Measurements from ENCODE around the gene PTCD2. TPM values are rescaled to one million over a fixed set of nuclear protein-coding genes. Genes with fewer than 3 reads are reported as not detected.

PTCD2 gene
- total and polyA plus RNA-seq, 2 donors (not counting 3 experiments of a cell fraction or from before 2014, with no cell fraction given) = 4.3 to 6.7 TPM

DNA sequence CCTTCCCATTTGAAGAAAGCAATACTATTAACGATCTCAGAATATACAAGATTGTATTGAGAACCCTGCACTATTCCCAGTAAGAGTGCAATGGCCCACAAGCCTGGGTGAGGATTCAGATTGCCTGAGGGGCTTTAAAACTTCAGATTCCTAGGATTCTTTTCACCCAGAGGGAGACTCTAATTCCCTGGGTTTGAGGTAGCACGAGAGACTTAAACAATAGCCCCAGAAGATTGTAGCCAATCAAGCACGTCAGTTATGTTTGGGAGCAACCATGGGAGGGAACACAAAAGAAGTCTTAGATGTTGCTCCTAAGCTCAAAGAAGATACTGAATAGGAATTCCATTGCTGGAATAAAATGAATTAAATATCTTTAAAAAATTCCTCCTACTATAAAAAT is 18.0 kb upstream of the PTCD2 start:
- DNase-seq (ENCODE audit: low read depth, low spot score) (no peak), FAIRE-seq (no peak)
- intact Hi-C loops (cut with micrococcal nuclease) (no loop called here), dilution Hi-C loops (cut with MboI; ENCODE audit: extremely low pct_ligation_motif_present, low sequenced_read_pairs) (no loop called here)
- no peak overlapping the region for H2AFZ ChIP-seq (ENCODE audit: low read depth, low read length)
- H3K4me2 ChIP-seq (ENCODE audit: insufficient read depth, low read length) = no peak overlapping the region
- peaks cover 1% of the 10 kb centered on the region for H3K4me1 ChIP-seq (ENCODE audit: control insufficient read depth, extremely low read depth, insufficient read depth, low read length)
- no peak overlapping the region for H3K4me3 ChIP-seq (replicated peaks in 1 of 3; ENCODE audit: insufficient read depth in 1 of 3, low read depth in 1 of 3, low read length in 3 of 3)
- TF ChIP-seq MYC (IDR thresholded peaks at IDR 0.05; ENCODE audit: low read depth, low read length) = no peak
- no peak for TF ChIP-seq FOS (IDR thresholded peaks at IDR 0.05; ENCODE audit: borderline replicate concordance, insufficient read depth, low read length)
- no peak for TF ChIP-seq POLR2A (IDR thresholded peaks at IDR 0.05; ENCODE audit: low read depth, low read length)
- TF ChIP-seq MAX (IDR thresholded peaks at IDR 0.05; ENCODE audit: insufficient read depth, insufficient read length) = no peak
- no peak for TF ChIP-seq EZH2 (IDR thresholded peaks at IDR 0.05; ENCODE audit: borderline replicate concordance, low read depth, low read length, severe bottlenecking)
- TF ChIP-seq GATA2 (IDR thresholded peaks at IDR 0.05; ENCODE audit: insufficient read depth, insufficient read length, low read depth, low read length) = no peak
- TF ChIP-seq POLR2AphosphoS5 (IDR thresholded peaks at IDR 0.05; ENCODE audit: insufficient read depth, low read depth, low read length) = no peak
- TF ChIP-seq CTCF (IDR thresholded peaks at IDR 0.05; ENCODE audit: extremely low read depth in 1 of 2, insufficient read depth in 1 of 2, low read depth in 1 of 2, low read length in 2 of 2) = no peak
- no peak for TF ChIP-seq JUN (IDR thresholded peaks at IDR 0.05; ENCODE audit: borderline replicate concordance, insufficient read depth, insufficient read length, low read depth)
- H3K9me3 ChIP-seq (replicated peaks; ENCODE audit: control insufficient read depth, insufficient read depth, low read length) = no peaks in the 10 kb centered on the region
- H3K79me2 ChIP-seq (ENCODE audit: control insufficient read depth, insufficient read depth, low read length) = peaks cover 63% of the 10 kb centered on the region
- H3K27ac ChIP-seq (ENCODE audit: insufficient read depth, low read depth, low read length) = no peak overlapping the region
- H3K9ac ChIP-seq (replicated peaks; ENCODE audit: extremely low read depth, insufficient read depth, low read length) = no peak overlapping the region
- H4K20me1 ChIP-seq (replicated peaks; ENCODE audit: control insufficient read depth, extremely low read depth, insufficient read depth, low read length) = no peaks in the 10 kb centered on the region
- H3K27me3 ChIP-seq (ENCODE audit: control insufficient read depth in 2 of 2, insufficient read depth in 2 of 2, low read length in 2 of 2) = no peaks in the 10 kb centered on the region
- BruUV-seq (replicated peaks) = no TSS peak
- ChIA-PET CTCF (interaction anchor here (1.0 to 1.3 kb wide), 2 partner anchors 20 to 21 kb away, joined by 3 to 4 read pairs; no protein-coding TSS in a partner anchor), POLR2A (no interaction called here)
- H3K9me1 ChIP-seq (replicated peaks; ENCODE audit: control insufficient read depth, extremely low read depth, insufficient read depth, low read length) = no peaks in the 10 kb centered on the region
- H3K36me3 ChIP-seq (ENCODE audit: control insufficient read depth in 2 of 2, extremely low read depth in 1 of 2, insufficient read depth in 2 of 2, low read length in 2 of 2) = peaks cover 0 to 2% of the 10 kb centered on the region in 2 experiments
